HG03066 (cell line): ENCODE data around the gene STX10.

Source experiments
- ATAC-seq: cut with Tn5 transposase; IDR thresholded peaks from one replicate; pipeline ENCODE4 v1.9.1; 2021; ENCODE audit warnings: low read depth; ENCODE audit not compliant: unreplicated experiment

Gene STX10

DNA sequence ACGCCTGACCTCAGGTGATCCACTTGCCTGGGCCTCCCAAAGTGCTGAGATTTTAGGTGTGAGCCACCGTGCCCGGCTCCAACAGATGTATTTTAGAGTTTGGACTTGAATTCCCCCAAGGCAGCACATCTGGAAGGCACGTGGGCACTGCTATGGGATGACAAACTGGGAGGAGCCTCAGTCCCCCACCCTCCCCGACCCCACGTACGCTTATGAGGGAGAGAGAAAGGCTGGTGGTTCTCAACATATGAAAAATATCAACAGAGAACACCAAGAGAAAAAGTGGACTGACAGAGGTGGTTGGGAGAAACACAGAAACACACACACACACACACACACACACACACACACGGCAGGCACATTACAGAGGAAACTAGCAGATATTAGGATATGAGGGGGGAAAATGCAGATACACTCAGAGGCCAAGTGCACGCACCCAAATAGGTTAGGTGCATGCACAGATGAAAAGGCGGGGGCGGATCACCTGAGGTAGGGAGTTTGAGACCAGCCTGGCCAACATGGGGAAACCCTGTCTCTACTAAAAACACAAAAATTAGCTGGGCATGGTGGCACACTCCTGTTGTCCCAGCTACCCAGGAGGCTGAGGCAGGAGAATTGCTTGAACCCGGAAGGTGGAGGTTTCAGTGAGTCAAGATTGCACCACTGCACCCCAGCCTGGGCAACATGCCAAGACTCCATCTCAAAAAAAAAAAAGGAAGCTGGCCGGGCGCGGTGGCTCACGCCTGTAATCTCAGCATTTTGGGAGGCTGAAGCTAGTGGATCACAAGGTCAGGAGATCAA is 3.2 kb downstream of the STX10 start:
- no peak for ATAC-seq

DNA sequence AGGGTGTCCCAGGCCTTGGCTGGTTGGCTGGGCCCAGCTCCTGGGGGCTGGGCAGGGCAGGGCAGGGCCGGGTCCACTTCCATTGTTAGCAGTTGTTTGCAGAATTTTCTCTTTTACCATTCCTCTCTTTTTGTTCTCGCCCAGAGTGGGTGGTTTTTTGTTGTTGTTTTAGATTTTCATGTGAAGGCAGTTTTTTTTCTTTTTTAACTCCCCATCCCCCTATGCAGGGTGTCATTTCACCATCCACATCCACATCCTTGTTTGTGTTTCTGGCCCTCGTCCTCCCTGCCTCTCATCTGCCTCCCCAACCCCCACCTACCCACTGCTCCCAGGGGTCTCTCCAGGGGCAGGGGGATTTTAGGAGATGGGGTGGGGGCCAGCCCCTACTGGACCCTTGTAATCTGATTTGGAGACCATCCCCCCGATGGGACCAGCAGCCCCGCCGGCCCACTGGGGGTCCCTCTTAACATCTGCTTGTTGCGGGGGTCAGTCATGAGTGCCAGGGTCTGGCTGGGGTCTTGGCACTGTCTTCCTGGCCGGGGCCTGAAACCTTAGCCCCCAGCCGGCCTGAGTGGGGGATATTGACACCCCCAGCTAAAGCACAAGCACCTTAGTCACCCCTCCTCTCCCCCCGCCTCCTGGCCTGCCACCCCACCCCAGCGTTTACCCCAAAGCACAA is 10.4 kb downstream of the STX10 start:
- ATAC-seq = no peak

DNA sequence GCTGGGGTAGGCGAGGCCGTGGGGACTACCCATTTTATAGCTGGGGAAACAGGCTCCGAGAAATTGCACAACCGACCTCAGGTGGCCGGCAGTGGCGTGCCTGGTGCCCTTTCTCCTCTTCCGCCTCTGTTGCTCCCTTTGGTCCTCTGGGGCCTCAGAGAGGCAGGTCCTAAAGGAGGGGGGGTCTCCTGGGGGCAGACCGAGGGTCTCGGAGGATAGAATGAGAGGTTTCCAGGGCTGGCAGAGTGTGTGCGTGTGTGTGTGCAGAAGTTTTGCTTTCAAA is 11.3 kb downstream of the STX10 start:
- no peak for ATAC-seq

DNA sequence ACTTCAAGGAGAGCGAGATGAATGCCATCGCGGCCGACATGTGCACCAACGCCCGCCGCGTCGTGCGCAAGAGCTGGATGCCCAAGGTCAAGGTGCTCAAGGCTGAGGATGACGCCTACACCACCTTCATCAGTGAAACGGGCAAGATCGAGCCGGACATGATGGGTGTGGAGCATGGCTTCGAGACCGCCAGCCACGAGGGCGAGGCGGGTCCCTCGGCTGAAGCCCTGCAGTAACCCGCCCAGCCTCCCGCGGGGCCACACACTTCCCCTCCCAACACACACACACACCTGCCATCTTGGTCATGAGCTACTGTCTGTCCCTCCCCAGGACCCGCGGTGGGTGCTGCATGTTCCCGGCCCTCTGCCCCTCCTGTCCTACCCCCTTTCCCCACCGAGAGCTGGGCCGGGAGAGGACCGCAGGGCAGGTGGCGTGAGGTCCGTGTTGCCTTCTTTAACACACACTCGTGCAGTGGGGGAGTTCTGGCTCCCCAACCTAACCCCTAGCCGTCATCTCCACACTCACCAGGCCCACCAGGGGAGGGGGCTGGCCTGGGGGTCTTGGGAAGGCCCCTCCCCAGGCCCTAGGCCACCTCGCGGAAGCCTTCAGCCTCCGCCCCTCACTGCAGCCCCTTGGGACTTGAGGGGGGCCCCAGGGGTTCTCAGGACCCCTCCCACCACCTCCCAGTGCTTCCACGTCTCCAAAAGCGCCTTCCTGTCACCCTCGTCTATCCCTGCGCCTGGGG is 11.8 kb downstream of the STX10 start:
- ATAC-seq = no peak

DNA sequence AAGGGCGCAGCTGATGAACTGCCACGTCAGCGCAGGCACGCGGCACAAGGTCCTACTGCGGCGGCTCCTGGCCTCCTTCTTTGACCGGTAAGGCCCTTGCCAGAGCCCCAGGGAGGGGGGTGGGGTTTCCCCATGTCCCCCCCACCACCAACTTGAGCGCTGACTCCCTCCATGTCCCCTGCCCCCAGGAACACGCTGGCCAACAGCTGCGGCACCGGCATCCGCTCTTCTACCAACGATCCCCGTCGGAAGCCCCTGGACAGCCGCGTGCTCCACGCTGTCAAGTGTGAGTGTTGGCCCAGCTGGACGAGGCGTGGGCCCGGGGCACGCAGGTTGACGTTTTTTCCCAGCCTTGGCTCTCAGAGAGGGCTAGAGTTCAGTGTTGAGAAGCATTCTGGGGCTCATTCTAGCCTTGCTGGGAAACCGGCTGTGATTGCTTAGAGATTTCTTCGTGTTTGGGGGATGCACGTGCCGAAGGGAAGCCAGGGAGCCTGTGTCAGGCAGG is 12.8 kb downstream of the STX10 start:
- no peak for ATAC-seq

DNA sequence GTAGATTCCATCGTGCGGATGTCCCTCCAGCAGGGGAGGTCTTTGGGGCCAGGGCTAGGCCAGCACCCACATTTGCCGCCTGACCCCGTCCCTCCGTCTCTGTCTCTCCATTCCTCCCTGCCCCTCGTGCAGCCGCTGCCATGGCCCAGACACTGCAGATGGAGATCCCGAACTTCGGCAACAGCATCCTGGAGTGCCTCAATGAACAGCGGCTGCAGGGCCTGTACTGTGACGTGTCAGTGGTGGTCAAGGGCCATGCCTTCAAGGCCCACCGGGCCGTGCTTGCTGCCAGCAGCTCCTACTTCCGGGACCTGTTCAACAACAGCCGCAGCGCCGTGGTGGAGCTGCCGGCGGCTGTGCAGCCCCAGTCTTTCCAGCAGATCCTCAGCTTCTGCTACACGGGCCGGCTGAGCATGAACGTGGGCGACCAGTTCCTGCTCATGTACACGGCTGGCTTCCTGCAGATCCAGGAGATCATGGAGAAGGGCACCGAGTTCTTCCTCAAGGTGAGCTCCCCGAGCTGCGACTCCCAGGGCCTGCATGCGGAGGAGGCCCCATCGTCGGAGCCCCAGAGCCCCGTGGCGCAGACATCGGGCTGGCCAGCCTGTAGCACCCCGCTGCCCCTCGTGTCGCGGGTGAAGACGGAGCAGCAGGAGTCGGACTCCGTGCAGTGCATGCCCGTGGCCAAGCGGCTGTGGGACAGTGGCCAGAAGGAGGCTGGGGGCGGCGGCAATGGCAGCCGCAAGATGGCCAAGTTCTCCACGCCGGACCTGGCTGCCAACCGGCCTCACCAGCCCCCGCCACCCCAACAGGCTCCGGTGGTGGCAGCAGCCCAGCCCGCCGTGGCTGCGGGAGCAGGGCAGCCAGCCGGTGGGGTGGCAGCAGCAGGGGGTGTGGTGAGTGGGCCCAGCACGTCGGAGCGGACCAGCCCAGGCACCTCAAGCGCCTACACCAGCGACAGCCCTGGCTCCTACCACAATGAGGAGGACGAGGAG is 14.8 kb downstream of the STX10 start:
- ATAC-seq = no peak

DNA sequence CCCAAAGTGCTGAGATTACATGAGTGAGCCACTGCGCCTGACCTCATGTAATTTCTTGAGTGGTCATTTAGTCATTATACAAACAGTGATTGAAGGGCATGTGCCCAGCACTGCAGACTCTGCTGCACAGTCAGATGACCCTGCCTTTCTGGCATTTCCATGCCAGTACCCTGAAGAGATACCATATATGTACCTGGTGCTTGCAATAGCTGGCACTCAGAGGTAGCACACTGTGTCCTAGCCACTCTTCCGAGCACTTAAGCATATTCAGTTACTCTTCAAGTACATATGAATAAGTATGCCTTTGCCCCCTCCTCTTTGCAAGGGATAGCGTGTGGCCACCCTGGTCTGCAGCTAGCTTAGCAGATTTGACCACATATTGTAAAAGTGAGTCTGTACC is 15.5 kb downstream of the STX10 start:
- no peak for ATAC-seq

DNA sequence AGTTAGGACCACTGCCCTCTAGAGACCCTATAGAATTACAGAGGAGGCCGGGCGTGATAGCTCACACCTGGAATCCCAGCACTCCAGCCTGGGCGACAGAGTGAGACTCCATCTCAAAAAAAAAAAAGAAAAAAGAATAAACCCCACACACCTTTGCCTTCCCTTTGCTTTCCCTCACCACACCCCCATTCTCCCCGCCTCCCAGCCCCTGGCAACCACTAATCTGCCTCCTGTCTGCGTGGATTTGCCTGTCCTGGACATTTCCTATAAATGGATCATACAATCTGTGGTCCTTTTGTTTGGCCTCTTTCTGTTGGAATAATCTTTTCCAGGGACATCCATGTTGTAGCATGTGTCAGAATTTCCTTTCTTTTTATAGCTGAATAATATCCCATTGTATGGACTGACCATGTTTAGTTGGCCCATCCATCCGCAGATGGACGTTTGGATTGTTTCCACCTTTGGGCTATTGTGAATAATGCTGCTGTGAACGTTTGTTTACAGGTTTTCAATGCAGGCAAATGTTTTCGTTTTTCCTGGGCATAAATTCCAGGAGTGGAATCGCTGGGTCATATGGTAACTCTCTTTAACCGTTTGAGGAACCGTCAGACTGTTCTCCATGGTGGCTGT is 16.8 kb downstream of the STX10 start:
- no peak for ATAC-seq

DNA sequence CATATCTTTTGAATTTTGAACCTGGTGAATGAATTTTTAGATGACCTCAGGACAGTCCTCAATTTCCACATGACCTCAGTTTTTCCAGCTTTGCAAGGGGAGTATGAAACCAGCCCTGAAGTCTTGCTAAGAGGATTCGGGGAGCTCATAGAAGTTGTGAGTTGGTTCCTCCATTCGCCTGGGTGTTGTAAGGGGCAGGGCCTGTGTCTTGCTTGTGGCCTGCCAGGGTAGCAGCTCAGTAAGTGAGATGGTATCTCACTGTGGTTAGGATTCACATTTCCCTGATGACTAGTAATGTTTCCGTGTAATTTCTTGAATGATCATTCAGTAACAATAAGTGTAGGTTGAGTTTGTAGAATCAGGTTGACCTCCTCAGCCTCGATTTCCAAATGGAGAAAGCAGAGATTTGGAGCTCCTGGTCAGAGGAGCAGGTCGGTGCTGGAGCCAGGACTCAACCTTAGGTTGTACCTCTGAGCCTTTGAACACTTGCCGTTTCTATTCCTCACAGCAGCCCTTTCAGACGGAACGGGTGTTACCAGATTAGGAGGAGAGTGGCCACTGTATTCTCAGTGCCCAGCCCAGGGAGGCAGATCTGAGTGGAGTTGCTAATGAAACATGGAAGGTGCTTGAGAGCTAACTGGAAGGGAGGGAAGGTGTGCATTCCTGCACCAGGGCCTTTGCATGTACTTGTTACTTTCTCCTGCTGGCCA is 17.5 kb downstream of the STX10 start:
- no peak for ATAC-seq

DNA sequence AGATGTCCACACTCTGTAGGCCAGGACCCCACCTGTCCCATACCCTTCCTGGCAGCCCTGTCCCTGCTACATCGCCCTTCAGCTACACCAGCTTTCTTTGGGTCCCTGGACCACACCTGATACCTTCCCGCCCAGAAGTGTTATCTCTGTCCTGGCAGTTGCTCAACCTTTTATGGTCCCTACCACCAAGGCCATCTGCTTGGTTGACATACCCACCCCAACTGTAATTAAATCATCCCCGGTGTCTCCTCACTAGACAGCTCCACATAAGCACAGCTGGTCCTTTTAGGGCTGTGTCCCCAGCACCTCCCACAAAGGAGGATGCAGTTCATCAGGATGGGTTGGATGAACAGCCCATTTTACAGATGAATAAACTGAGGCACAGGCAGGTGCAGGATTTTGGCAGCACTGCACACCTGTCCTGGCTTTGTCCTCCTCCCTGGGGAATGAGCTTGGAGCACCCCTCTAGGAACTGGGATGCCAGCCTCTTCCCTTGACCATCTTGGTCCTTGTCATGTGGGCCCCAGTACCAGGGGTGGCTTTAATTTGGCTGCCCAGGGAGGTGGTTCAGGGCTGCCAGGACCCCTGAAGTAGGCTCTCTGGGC is 19.2 kb downstream of the STX10 start:
- ATAC-seq = no peak

DNA sequence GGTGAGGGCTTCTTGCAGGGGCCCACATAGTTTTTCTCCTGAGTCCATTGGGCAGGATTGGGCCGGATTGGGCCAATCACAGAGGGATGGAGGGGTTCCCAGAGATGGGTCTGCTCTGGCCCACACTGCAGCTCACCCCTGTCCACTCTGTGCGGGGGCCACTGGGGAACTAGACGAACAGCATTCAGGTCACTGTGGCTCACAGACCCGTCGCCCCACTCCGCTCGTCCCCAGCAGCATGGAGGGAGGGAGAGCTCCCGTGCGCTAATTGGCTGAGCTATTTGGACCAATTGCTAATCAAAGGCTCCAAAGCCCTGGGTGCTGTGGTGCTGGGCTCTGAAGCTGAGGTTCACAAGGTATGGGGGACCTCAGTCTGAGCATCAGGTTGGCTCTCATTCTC is 20.8 kb downstream of the STX10 start:
- no peak for ATAC-seq

DNA sequence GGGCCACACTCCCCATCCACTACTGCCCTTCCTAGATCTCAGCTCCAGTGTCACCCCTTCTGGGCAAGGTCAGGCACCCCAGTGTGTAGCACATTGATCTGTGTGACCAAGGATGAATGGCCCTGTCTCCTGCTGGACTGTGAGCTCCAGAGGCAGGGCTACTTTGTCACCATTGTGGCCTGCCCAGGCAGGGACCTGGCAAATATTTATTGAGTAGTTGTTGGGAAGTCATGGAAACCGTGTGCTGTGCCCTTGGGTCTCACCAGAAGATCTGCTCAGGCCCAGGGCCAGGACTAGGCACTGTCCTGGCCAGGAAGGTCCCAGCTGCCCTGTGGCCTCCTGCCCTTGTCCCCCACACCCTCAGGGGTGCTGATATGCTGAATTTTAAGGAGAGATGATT is 21.6 kb downstream of the STX10 start:
- ATAC-seq = no peak

DNA sequence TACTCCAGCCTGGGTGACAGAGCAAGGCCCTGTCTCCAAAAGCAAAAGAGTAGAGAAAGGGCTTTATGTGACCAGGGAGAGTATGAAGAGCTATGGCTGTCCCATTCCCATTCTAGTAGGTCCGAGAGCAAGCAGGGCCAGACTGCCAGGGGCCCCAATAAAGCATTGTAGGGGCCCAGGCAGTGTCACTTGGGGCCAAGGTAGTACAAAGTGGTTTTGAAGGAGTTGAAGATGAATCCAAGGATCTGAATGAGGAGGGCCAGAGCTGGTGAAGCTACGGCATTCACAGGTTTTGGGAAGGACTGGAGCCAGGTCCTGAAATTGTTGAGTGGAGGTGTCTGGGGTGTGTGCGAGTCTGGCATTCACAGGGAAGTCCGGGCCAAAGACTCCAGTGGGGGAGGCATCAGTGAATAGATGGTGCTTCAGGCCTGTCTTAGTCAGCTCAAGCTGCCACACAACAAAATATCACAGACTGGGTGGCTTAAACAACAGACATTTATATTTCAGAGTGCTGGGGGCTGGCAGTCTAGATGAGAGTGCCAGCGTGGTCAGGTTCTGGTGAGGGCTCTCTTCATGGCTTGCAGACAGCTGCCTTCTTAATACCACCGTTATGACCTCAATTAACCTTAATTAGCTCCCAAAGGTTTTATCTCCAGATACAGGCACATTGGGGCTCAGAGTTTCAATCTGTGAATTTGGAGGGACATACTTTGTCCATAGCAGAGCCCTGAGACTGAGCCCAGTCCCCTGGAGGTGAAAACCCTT is 22.2 kb downstream of the STX10 start:
- ATAC-seq = no peak

DNA sequence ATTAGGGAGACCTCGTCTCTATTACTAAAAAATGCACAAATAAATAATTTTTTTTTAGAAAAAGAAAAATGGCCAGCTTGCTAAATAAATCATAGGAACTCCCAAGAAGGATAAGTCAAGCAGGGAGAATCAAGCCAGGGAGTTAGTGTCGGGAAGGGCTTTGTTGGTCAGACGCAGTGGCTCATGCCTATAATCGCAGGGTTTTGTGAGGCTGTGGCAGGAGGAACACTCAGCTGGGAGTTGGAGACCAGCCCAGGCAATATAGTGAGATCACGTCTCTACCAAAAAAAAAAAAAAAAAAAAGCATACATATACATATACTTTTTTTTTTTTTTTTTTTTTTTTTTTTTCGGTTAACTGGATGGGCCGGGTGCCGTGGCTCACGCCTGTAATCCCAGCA is 23.1 kb downstream of the STX10 start:
- ATAC-seq = no peak

DNA sequence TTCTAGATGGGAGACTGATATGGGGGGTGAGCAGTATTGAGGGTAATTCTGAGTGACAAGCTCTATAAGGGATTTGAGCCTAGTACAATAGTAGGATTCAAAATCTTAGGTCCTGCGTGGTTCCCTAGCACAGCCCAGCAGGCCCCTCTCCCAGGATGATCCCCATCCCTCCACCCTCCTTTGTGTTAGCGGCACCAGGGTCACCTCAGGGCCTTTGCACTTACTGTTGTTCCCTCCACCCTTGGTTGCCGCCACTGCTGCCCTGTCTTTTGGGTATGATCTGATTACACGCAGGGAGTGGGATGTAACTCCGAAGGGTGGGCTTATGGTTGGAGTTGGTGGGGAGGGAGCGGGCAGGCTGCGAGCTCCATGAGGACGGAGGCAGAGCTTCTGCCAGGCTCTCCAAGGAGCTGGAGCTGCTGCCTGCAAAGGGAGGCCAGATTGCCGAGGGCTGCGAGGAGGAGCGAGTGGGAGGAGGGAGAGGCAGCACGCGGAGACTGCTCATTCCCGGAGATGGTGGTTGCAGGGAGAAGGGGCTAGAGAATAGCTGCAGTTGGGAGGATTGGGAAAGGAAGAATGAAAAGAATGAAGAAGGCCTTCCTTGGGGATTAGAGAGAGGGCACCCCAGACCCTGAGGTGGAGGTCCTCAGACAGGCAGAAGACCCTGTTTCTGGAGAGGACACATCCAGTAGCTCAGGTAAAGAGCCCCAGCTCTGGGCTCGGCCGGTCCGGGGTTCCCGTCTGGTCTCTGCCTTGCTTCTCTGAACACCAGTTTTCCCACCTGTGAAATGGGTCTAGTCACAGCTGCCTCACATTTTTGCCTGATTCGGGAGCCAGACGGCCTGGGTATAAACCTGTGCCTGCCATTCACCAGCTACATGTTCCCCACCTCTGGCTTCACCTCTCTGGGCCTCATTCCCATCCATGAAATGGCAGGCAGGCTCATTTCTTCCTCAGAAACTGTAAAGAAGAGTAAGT is 26.9 kb downstream of the STX10 start:
- no peak for ATAC-seq

DNA sequence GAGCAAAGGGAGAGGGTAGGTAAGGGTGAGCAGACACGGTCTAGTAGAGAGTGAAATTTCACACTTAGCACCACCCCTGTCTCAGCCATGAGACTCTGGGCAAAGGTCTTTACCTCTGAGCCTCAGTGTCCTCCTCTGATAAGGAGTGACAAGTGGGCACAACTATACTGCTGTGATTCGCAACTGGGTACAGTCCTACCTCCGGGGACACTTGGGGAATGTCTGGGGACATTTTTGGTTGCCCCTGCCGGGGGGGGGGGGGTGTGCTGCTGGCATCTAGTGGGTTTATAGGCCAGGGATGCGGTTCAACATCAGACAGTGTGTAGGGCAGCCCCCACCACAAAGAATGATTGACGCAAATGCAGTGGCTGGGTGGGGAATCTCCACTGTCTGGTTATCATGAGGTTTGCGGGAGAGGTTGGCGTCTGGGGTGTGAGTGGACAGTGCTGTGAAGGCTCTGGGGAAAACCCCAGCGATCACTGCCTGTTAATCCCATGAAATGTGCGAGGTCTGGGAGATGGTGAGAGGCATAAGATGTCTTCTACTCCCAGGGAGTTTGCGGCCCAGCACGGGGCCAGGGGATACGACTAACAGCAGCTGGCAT is 27.8 kb downstream of the STX10 start:
- ATAC-seq = no peak
